ENCODE measurements around the gene IL36B. TPM values are rescaled to one million over a fixed set of nuclear protein-coding genes. Genes with fewer than 3 reads are reported as not detected.
A peak's percentile ranks its signal among the peaks of the same experiment; 100 is the strongest.

IL36B gene
- polyA plus RNA-seq, 3 donors: not detected

- no peak overlapping the region for H3K9ac ChIP-seq (ENCODE audit: insufficient read depth, low read length, poor library complexity, severe bottlenecking)
- H3K36me3 Mint-ChIP-seq: no peaks in the 10 kb centered on the region
- intact Hi-C loops (cut with micrococcal nuclease): no loop called here
- DNase-seq: no peak
- no peaks in the 10 kb centered on the region for H3K79me2 ChIP-seq (ENCODE audit: insufficient read depth, low read length)
- no peak overlapping the region for H3K27ac ChIP-seq (ENCODE audit: low read depth in 1 of 2, low read length in 2 of 2)
- H3K4me3 ChIP-seq (replicated peaks in 1 of 3; ENCODE audit: low read depth in 2 of 3, low read length in 3 of 3): no peak overlapping the region
- no CpG with 5 or more reads among the region's 1 CpG for WGBS (ENCODE audit: insufficient coverage)
- no peaks in the 10 kb centered on the region for H3K27me3 ChIP-seq (ENCODE audit: control insufficient read depth in 2 of 2, insufficient read depth in 2 of 2, low read length in 2 of 2)
- no peaks in the 10 kb centered on the region for H3K4me1 Mint-ChIP-seq
- no peak overlapping the region for H3K4me3 Mint-ChIP-seq
- no peak overlapping the region for H3K4me2 ChIP-seq (replicated peaks; ENCODE audit: extremely low read depth, low read length, poor library complexity, severe bottlenecking)
- TF ChIP-seq CTCF (IDR thresholded peaks at IDR 0.05): no peak
- no peak overlapping the region for H3K27ac Mint-ChIP-seq
- H3K9me3 ChIP-seq (replicated peaks in 1 of 2; ENCODE audit: control insufficient read depth in 1 of 2, insufficient read depth in 1 of 2, low read length in 2 of 2): peaks cover 0 to 2% of the 10 kb centered on the region in 2 donors
- no peaks in the 10 kb centered on the region for H3K4me1 ChIP-seq (ENCODE audit: control insufficient read depth in 1 of 2, insufficient read depth in 2 of 2, low read length in 2 of 2)
- H4K20me1 ChIP-seq (ENCODE audit: insufficient read depth, low read length): no peaks in the 10 kb centered on the region
- no peaks in the 10 kb centered on the region for H3K36me3 ChIP-seq (replicated peaks in 1 of 2; ENCODE audit: control insufficient read depth in 1 of 2, insufficient read depth in 2 of 2, low read length in 2 of 2)
- peaks cover 4 to 5% (median 4%) of the 10 kb centered on the region in 3 donors for H3K27me3 Mint-ChIP-seq (ENCODE audit: low read depth in 3 of 3)
- peaks cover 0 to 7% (median 0%) of the 10 kb centered on the region in 7 donors for H3K9me3 Mint-ChIP-seq
- H2AFZ ChIP-seq (ENCODE audit: insufficient read depth, low read depth, low read length, poor library complexity, severe bottlenecking): no peak overlapping the region
Measured at GRCh38 chr2:113011108-113011507, 41.6 kb downstream of the IL36B start.

GRCh38 chr2:113010088-113010487 lies 42.6 kb downstream of the IL36B start:
- Mint-ChIP-seq H3K36me3 (no peaks in the 10 kb centered on the region), H3K4me3 (peak overlapping the region in 1 of 2 donors; percentile 27), H3K27me3 (ENCODE audit: low read depth in 3 of 3) (peaks cover 3 to 4% (median 4%) of the 10 kb centered on the region in 3 donors), H3K27ac (no peak overlapping the region), H3K9me3 (peaks cover 0 to 12% (median 2%) of the 10 kb centered on the region in 7 donors), H3K4me1 (no peaks in the 10 kb centered on the region)
- H3K4me3 ChIP-seq (replicated peaks in 1 of 3; ENCODE audit: low read depth in 2 of 3, low read length in 3 of 3): no peak overlapping the region
- intact Hi-C loops (cut with micrococcal nuclease): no loop called here
- H3K4me2 ChIP-seq (replicated peaks; ENCODE audit: extremely low read depth, low read length, poor library complexity, severe bottlenecking): no peak overlapping the region
- H2AFZ ChIP-seq (ENCODE audit: insufficient read depth, low read depth, low read length, poor library complexity, severe bottlenecking): no peak overlapping the region
- H3K36me3 ChIP-seq (replicated peaks in 1 of 2; ENCODE audit: control insufficient read depth in 1 of 2, insufficient read depth in 2 of 2, low read length in 2 of 2): no peaks in the 10 kb centered on the region
- H3K27ac ChIP-seq (ENCODE audit: low read depth in 1 of 2, low read length in 2 of 2): no peak overlapping the region
- no peak overlapping the region for H3K9ac ChIP-seq (ENCODE audit: insufficient read depth, low read length, poor library complexity, severe bottlenecking)
- H4K20me1 ChIP-seq (ENCODE audit: insufficient read depth, low read length): no peaks in the 10 kb centered on the region
- no peaks in the 10 kb centered on the region for H3K79me2 ChIP-seq (ENCODE audit: insufficient read depth, low read length)
- H3K9me3 ChIP-seq (replicated peaks in 1 of 2; ENCODE audit: control insufficient read depth in 1 of 2, insufficient read depth in 1 of 2, low read length in 2 of 2): peaks cover 0 to 2% of the 10 kb centered on the region in 2 donors
- no peak for TF ChIP-seq CTCF (IDR thresholded peaks at IDR 0.05)
- no peaks in the 10 kb centered on the region for H3K27me3 ChIP-seq (ENCODE audit: control insufficient read depth in 2 of 2, insufficient read depth in 2 of 2, low read length in 2 of 2)
- no peak for DNase-seq
- WGBS (ENCODE audit: insufficient coverage): 33% methylated on average over 1 of the region's 2 CpGs
- H3K4me1 ChIP-seq (ENCODE audit: control insufficient read depth in 1 of 2, insufficient read depth in 2 of 2, low read length in 2 of 2): no peaks in the 10 kb centered on the region

All from CD14-positive monocyte (primary cell).